Stimulated activated CD4-positive, alpha-beta T cell treated with anti-CD3 and anti-CD28 coated beads, Interleukin-15, amount 100 ng/mL, for 1 hour (primary cell): ENCODE measurements around the gene HMX1.

Source experiments
- DNase-seq, 2 donors: peaks; one replicate each; pipeline ENCODE4 v3.0.0-alpha.2; 2020; ENCODE audit warnings: low read depth in 1 of 2, low spot score in 1 of 2

Gene HMX1

DNA sequence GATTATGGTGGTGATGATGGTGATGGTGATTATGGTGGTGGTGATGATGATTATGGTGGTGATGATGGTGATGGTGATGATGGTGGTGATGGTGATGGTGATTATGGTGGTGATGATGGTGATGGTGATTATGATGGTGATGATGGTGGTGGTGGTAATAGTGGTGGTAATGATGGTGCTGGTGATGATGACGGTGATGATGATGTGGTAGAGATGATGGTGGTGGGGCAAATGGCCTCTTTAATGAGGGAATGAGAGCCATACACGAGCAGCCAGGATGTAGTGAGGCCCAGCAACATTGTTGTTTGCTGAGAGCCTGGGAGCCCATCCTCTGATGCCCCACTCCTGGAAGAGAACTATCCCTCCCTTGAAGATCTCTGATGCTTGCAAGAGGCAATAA, 29.0 kb downstream of the HMX1 start:
- DNase-seq, result no peak

- DNase-seq, result no peak
These were observed 29.9 kb downstream of the HMX1 start for GRCh38 chr4:8841678-8842268.

- DNase-seq, result no peak
These were observed 30.7 kb downstream of the HMX1 start for GRCh38 chr4:8840816-8841455.

- no peak for DNase-seq
These were observed 31.4 kb downstream of the HMX1 start for GRCh38 chr4:8840006-8840793.

GRCh38 chr4:8838961-8839431, 32.6 kb downstream of the HMX1 start:
- DNase-seq, result no peak

DNA sequence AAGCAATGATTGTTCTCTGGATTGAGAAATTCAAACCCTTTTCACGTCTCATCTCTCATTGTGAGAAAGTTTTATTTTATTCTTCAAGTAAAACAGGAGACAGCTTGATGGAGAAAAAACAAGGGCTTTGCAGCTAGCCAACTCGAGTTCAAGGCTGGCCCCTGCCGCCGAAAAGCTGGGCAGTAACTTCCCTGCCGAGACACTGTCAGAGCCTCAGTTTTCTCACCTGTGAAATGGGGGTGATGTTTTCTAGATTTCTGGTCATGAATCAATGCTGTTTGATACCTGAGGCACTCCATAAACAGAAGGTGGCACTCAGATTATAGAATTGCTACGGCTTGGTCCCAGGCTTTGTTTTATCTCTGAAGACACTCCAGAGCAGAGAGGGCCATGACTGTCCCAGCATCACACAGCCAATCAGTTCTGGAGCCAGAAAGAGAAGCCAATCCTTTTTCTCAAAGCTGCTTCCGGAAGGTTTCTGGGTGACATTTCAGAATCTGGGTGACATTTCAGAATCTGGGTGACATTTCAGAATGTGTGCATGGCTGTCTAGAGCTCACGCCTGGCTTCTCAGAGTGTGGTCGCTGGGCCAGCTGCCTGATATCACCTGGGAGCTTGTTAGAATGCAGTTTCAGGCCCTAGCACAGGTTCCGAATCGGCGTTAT, 33.2 kb downstream of the HMX1 start:
- no peak for DNase-seq

GRCh38 chr4:8837181-8837841, 34.3 kb downstream of the HMX1 start:
- no peak for DNase-seq

- DNase-seq, result no peak
These were observed 34.9 kb downstream of the HMX1 start for GRCh38 chr4:8836664-8837171.

DNA sequence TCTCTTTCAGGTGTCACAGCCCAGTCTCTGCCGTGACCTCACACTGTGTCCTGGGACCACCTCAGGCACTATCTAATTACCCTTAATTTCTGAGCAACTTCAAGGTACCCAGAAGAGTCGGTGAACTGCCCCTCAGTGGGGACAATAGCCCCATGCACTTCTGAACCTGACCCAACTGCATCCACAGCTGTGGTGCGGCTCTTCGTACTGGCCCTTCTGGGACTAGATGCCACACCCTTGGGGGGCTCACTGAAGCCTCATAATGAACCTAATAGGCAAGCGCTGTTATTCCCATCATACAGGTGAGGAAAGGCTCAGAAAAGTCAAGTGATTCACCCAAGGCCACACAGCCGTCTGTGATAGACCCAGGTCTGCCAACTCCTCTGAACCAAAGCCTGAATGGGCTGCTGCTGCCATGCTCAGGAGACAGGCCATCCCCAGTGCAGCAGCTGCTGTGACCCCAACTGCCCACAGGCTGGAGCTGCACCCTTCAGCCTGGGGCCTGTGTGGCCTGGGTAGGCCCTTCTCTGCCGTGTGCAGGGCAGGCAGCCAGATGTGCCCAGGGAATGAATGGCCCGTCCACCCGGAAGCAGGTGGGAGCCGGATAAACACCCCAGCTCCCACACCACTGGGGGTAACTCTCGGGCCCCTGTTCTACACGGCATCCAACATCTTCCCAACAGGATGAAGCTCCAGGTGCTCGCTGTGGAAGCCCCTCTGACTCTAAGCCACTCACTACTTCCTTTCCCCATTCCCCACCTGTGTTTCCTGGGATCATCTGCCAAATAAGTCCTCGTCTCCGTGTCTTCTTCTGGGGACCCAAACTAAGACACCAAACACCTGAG, 35.9 kb downstream of the HMX1 start:
- DNase-seq, result no peak

GRCh38 chr4:8834681-8835220, 36.9 kb downstream of the HMX1 start:
- DNase-seq, result no peak

GRCh38 chr4:8832113-8832915, 39.3 kb downstream of the HMX1 start:
- no peak for DNase-seq

GRCh38 chr4:8831221-8832112, 40.2 kb downstream of the HMX1 start:
- no peak for DNase-seq

DNA sequence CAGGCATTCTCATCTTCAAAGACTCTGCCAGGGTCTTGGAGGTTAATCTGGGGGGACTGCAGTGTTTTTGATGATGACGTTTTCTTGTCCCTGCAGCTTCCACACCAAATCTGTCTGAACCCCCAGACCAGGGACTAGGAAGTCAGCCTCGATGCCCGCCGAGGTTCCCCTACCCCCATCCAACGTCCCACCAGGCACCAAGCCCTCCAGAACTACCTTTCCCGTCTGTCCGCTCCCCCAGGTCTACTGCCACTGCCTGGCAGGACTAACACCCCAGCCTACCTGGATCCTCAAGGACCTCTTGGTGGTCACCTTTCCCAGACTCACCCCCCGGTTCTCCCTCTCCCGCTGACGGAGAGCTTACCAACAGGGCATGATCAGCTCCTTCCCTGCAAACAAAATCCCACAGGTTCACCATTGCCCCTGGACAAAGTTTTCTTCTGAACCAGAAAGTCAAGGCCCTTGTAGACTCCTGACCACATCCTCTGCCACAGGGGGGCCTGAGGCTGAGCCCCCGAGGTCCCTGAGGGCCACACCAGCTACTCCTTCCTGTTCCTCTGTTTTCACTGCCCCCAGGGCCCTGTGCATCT, 40.9 kb downstream of the HMX1 start:
- DNase-seq, result no peak

DNA sequence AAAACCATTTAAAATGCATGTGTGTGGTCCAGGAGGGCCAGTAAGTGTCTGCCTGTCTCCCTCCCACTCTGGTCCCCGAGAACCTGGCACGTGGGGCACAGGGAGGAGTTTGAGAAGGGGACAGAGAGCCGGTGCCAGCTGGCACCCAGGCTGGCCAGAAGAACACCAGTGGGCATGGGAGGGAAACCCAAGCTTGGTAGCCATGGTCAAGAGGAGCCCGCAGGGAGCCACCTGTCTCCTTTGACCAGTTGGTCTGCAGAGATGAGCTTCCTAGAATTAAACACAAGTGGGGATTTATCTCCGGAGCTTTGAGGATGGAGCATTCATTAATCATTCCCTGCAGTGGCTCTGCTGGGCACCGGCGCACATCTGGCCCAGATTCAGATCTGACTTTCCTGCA, 41.6 kb downstream of the HMX1 start:
- no peak for DNase-seq

GRCh38 chr4:8829584-8829983, 42.1 kb downstream of the HMX1 start:
- DNase-seq, result no peak

GRCh38 chr4:8828869-8829268, 42.8 kb downstream of the HMX1 start:
- DNase-seq, result no peak

GRCh38 chr4:8821151-8821950, 50.3 kb downstream of the HMX1 start:
- no peak for DNase-seq
